Endodermal cell (in vitro differentiated cells): ENCODE data around the gene TINCR. TPM values are rescaled to one million over a fixed set of nuclear protein-coding genes. Genes with fewer than 3 reads are reported as not detected.

Experiments used
- DNase-seq: peaks from one replicate; pipeline ENCODE4 v3.0.0-alpha.2; 2017
- H3K27ac ChIP-seq: 2 replicates; pipeline ENCODE4 v1.5.1; 2013; ENCODE audit warnings: mild to moderate bottlenecking, low read depth, low read length, moderate library complexity
- H3K27me3 ChIP-seq: 2 replicates; pipeline ENCODE4 v1.6.1; 2013; ENCODE audit warnings: mild to moderate bottlenecking, low read length, moderate library complexity; ENCODE audit not compliant: insufficient read depth, control insufficient read depth, poor library complexity, severe bottlenecking
- H3K36me3 ChIP-seq: 2 replicates; pipeline ENCODE4 v1.7.0; 2013; ENCODE audit warnings: mild to moderate bottlenecking, low read length, moderate library complexity; ENCODE audit not compliant: control insufficient read depth, insufficient read depth
- H3K4me1 ChIP-seq: one replicate; pipeline ENCODE4 v1.7.0; 2013; ENCODE audit warnings: low read length; ENCODE audit not compliant: control insufficient read depth, insufficient read depth
- H3K4me3 ChIP-seq: 2 replicates; pipeline ENCODE4 v1.5.1; 2013; ENCODE audit warnings: mild to moderate bottlenecking, low read length, moderate library complexity
- H3K9ac ChIP-seq: 2 replicates; pipeline ENCODE4 v1.6.1; 2013; ENCODE audit warnings: mild to moderate bottlenecking, low read length, moderate library complexity; ENCODE audit not compliant: poor library complexity, severe bottlenecking; ENCODE audit errors: extremely low read depth
- H3K9me3 ChIP-seq: 2 replicates; pipeline ENCODE4 v1.6.1; 2013; ENCODE audit warnings: mild to moderate bottlenecking, low read length, moderate library complexity; ENCODE audit not compliant: control insufficient read depth
- H3K27ac Mint-ChIP-seq: 2 replicates; pipeline ENCODE4 v1.8.0; 2020; ENCODE audit warnings: mixed read lengths
- H3K27me3 Mint-ChIP-seq: 2 replicates; pipeline ENCODE4 v1.8.0; 2021; ENCODE audit warnings: mild to moderate bottlenecking, mixed read lengths; ENCODE audit not compliant: insufficient read depth
- H3K36me3 Mint-ChIP-seq: 2 replicates; pipeline ENCODE4 v1.8.0; 2020; ENCODE audit warnings: low read depth, mixed read lengths
- H3K4me1 Mint-ChIP-seq: 2 replicates; pipeline ENCODE4 v1.8.0; 2020; ENCODE audit warnings: mixed read lengths
- H3K4me3 Mint-ChIP-seq: 2 replicates; pipeline ENCODE4 v1.8.0; 2020; ENCODE audit warnings: mild to moderate bottlenecking, moderate library complexity, mixed read lengths
- H3K9me3 Mint-ChIP-seq: 2 replicates; pipeline ENCODE4 v1.8.0; 2020; ENCODE audit warnings: mild to moderate bottlenecking, mixed read lengths
- CTCF ChIP-seq: fragments of 200-600 bp; sonication (generic); conservative IDR thresholded peaks from 2 replicates; pipeline ENCODE4 v1.5.0; 2021; ENCODE audit warnings: antibody characterized with exemption, mild to moderate bottlenecking
- WGBS, 2 experiments: methylation state at CpG; one replicate each; pipeline versions ENCODE4 v1.1.5 to v1.1.7; 2013; ENCODE audit warnings: missing lambda C conversion rate in 2 of 2, mixed read lengths in 1 of 2; ENCODE audit not compliant: insufficient coverage in 1 of 2, insufficient read length in 1 of 2; 5-methylcytosine and 5-hydroxymethylcytosine counted together
- total RNA-seq, 2 donors: library from RNA; stranded (reverse); fragmentation: NEBNext Ultra II Directional in 1 of 2; extraction: Animal tissue kit (Norgen Biotek cat#: 25700) in 1 of 2; gene quantifications; 2 replicates in 1 of 2; 3 replicates in 1 of 2; pipeline ENCODE4 v1.2.1, GENCODE V29; 2021

TINCR gene
- total RNA-seq, 2 donors from 2014 or later = 0.53 to 1.2 TPM

- Mint-ChIP-seq H3K9me3 (no peaks in the 10 kb centered on the region), H3K27ac (no peak overlapping the region), H3K27me3 (peaks cover 25% of the 10 kb centered on the region), H3K36me3 (no peaks in the 10 kb centered on the region), H3K4me1 (no peaks in the 10 kb centered on the region), H3K4me3 (no peak overlapping the region)
- Histone ChIP-seq H3K4me1 (no peaks in the 10 kb centered on the region), H3K27ac (no peak overlapping the region), H3K9ac (no peak overlapping the region), H3K36me3 (no peaks in the 10 kb centered on the region), H3K9me3 (no peaks in the 10 kb centered on the region), H3K27me3 (peaks cover 7% of the 10 kb centered on the region), H3K4me3 (no peak overlapping the region)
- 87 to 91% methylated on average over 10 to 14 of the region's 14 CpGs for WGBS, 2 experiments
- no peak for TF ChIP-seq CTCF
- no peak for DNase-seq
These were observed 5.0 kb upstream of the TINCR start for GRCh38 chr19:5572556-5573286.

GRCh38 chr19:5571777-5572176, 4.0 kb upstream of the TINCR start:
- no peak overlapping the region for H3K27ac ChIP-seq
- H3K27ac Mint-ChIP-seq = no peak overlapping the region
- H3K36me3 Mint-ChIP-seq = no peaks in the 10 kb centered on the region
- DNase-seq = no peak
- no peak for TF ChIP-seq CTCF
- no peaks in the 10 kb centered on the region for H3K4me1 Mint-ChIP-seq
- H3K27me3 Mint-ChIP-seq = peaks cover 28% of the 10 kb centered on the region
- H3K9ac ChIP-seq = no peak overlapping the region
- no peak overlapping the region for H3K4me3 Mint-ChIP-seq
- H3K36me3 ChIP-seq = no peaks in the 10 kb centered on the region
- no peaks in the 10 kb centered on the region for H3K9me3 Mint-ChIP-seq
- H3K4me3 ChIP-seq = no peak overlapping the region
- no peaks in the 10 kb centered on the region for H3K4me1 ChIP-seq
- WGBS, 2 experiments = 89 to 90% methylated on average over 3 of the region's 3 CpGs
- peaks cover 13% of the 10 kb centered on the region for H3K27me3 ChIP-seq
- H3K9me3 ChIP-seq = no peaks in the 10 kb centered on the region

GRCh38 chr19:5567970-5568407, 236 bp upstream of the TINCR start:
- no peak overlapping the region for H3K27ac ChIP-seq
- Mint-ChIP-seq H3K4me1 (no peaks in the 10 kb centered on the region), H3K27me3 (peaks cover 32% of the 10 kb centered on the region), H3K27ac (no peak overlapping the region), H3K9me3 (no peaks in the 10 kb centered on the region), H3K36me3 (no peaks in the 10 kb centered on the region), H3K4me3 (no peak overlapping the region)
- no peak for DNase-seq
- WGBS, 2 experiments = 26 to 74% methylated on average over 11 to 40 of the region's 40 CpGs
- no peak overlapping the region for H3K4me3 ChIP-seq
- H3K36me3 ChIP-seq = no peaks in the 10 kb centered on the region
- no peaks in the 10 kb centered on the region for H3K4me1 ChIP-seq
- H3K9ac ChIP-seq = no peak overlapping the region
- peaks cover 24% of the 10 kb centered on the region for H3K27me3 ChIP-seq
- TF ChIP-seq CTCF = no peak
- H3K9me3 ChIP-seq = no peaks in the 10 kb centered on the region
